Heart left ventricle (tissue), 16 donors: ENCODE measurements around the gene ZCCHC7. TPM values are rescaled to one million over a fixed set of nuclear protein-coding genes. Genes with fewer than 3 reads are reported as not detected.

Source experiments
- ATAC-seq, 4 donors: fragments of 200-7000 bp; cut with Tn5 transposase; one replicate each; pipeline ENCODE4 v1.9.1; 2020 to 2022; ENCODE audit warnings: moderate library complexity in 4 of 4, mild to moderate bottlenecking in 3 of 4, moderate number of reproducible peaks in 1 of 4
- DNase-seq, 5 donors: peaks; one replicate each; pipeline ENCODE4 v3.0.0-alpha.2; 2020
- H3K27ac ChIP-seq, 12 donors: fragments of 200-600 bp; sonication (generic) in 4 of 12; one replicate each; pipeline versions ENCODE4 v1.5.0 to v1.8.0; 2016 to 2022; ENCODE audit warnings: mild to moderate bottlenecking in 2 of 12
- H3K27me3 ChIP-seq, 9 donors: fragments of 200-600 bp; sonication (generic) in 2 of 9; one replicate each; pipeline versions ENCODE4 v1.5.1 to v1.8.0; 2016 to 2022; ENCODE audit warnings: mild to moderate bottlenecking in 3 of 9
- H3K36me3 ChIP-seq, 9 donors: fragments of 200-600 bp; sonication (generic) in 2 of 9; one replicate each; pipeline versions ENCODE4 v1.5.0 to v1.8.0; 2018 to 2022; ENCODE audit warnings: mild to moderate bottlenecking in 2 of 9
- H3K4me1 ChIP-seq, 12 donors: fragments of 200-600 bp; sonication (generic) in 4 of 12; one replicate each; pipeline versions ENCODE4 v1.5.0 to v1.8.0; 2016 to 2022; ENCODE audit warnings: mild to moderate bottlenecking in 3 of 12
- H3K4me3 ChIP-seq, 12 donors: fragments of 200-600 bp; sonication (generic) in 4 of 12; one replicate each; pipeline versions ENCODE4 v1.5.0 to v1.8.0; 2017 to 2022; ENCODE audit warnings: mild to moderate bottlenecking in 9 of 12, moderate library complexity in 4 of 12
- H3K9me3 ChIP-seq, 12 donors: fragments of 200-600 bp; sonication (generic) in 4 of 12; one replicate each; pipeline versions ENCODE4 v1.5.0 to v1.8.0; 2016 to 2022; ENCODE audit warnings: mild to moderate bottlenecking in 1 of 12
- CTCF ChIP-seq, 12 donors: fragments of 200-600 bp; sonication (generic) in 4 of 12; IDR thresholded peaks; one replicate each; pipeline versions ENCODE4 v1.5.0 to v1.8.0; 2018 to 2022; ENCODE audit warnings: antibody characterized with exemption in 12 of 12, mild to moderate bottlenecking in 5 of 12
- POLR2A ChIP-seq, 2 donors: fragments of 450-650 bp; IDR thresholded peaks; one replicate each; pipeline ENCODE4 v1.6.1; 2017; ENCODE audit warnings: antibody characterized with exemption in 2 of 2, mild to moderate bottlenecking in 2 of 2, moderate library complexity in 2 of 2
- WGBS, 4 donors: extraction: QIAGEN DNeasy Blood & Tissue Kit in 2 of 4; methylation state at CpG; one replicate each; pipeline versions ENCODE4 v1.1.5 to v1.1.7; 2013 to 2018; 5-methylcytosine and 5-hydroxymethylcytosine counted together
- intact Hi-C, 10 donors: fragments of 100-400 bp; cut with DNase I; formaldehyde crosslinking; loops; one replicate each; pipeline versions ENCODE4 v1.11.1 to v1.14.2; 2022
- polyA plus RNA-seq, 2 donors: library from polyadenylated mRNA; stranded (reverse); fragments of 200-250 nt; gene quantifications; one replicate each; pipeline ENCODE4 v1.2.3, GENCODE V29; 2013
- total RNA-seq, 9 donors: library from RNA; depleted of rRNA in 2 of 9; stranded (reverse); fragments of >200 nt in 2 of 9; fragmentation: NEBNext Ultra II Directional in 3 of 9; extraction: Animal tissue kit (Norgen Biotek cat#: 25700) in 3 of 9; gene quantifications; one replicate each; pipeline versions ENCODE4 v1.1.0 to v1.2.4, GENCODE V29; 2016 to 2023
- donor health status: ischemic (EF 13 %, LVEDD 7.1; RV severe dilation, severe dysfunction).
- donor health status: healthy with polysubstance abuse.
- donor health status: DM: no; HTN: yes; CAD: no.
- donor health status: DM: no; HTN: no; CAD: no.
- donor health status: ischemic (EF 25% LVEDD 6.9; RV normal size, moderate dysfunction).
- donor health status: ischemic (EF 25% LVEDD 5.7; RV mildly dilated, moderate dysfunction).
- donor health status: healthy.
- donor health status: DM: yes; HTN: yes; CAD: no.
- donor health status: ischemic (EF 35%, LVEDD 5.7; RV mildly dilated, moderate dysfunction).
- donor health status: nonischemic (EF 11% LVEDD 7.7; RV severe dilation, severe dysfunction).
- donor health status: DM: yes; HTN: yes; CAD: no.
- donor health status: PGD.
- donor health status: ischemic (EF 29% LVEDD 5.4; RV normal size, mild dysfunction).
- donor health status: nonischemic (EF 23%, LVEDD 6.1; RV moderate dilation, normal function).

Gene ZCCHC7
- total and polyA plus RNA-seq, 11 donors, result 3.5 to 14.8 (median 8.4) TPM

- Histone ChIP-seq H3K9me3 (no peaks in the 10 kb centered on the region), H3K27ac (no peak overlapping the region), H3K4me3 (no peak overlapping the region), H3K36me3 (no peaks in the 10 kb centered on the region), H3K4me1 (no peaks in the 10 kb centered on the region), H3K27me3 (no peaks in the 10 kb centered on the region)
- TF ChIP-seq POLR2A (IDR thresholded peaks at IDR 0.05), result no peak
- no peak for TF ChIP-seq CTCF (IDR thresholded peaks at IDR 0.05)
- DNase-seq, result no peak
- WGBS, 4 donors, result 36 to 77% (median 61%) methylated on average over 5 of the region's 5 CpGs
- intact Hi-C loops, result no loop called here
- ATAC-seq, result no peak
Measured at GRCh38 chr9:37382982-37383357, 262.6 kb downstream of the ZCCHC7 start.

- ATAC-seq (no peak), DNase-seq (no peak)
- H3K4me1 ChIP-seq, result no peaks in the 10 kb centered on the region
- no peaks in the 10 kb centered on the region for H3K36me3 ChIP-seq
- 77 to 86% (median 82%) methylated on average over 6 of the region's 6 CpGs for WGBS, 4 donors
- no peak overlapping the region for H3K27ac ChIP-seq
- H3K27me3 ChIP-seq, result no peaks in the 10 kb centered on the region
- H3K4me3 ChIP-seq, result no peak overlapping the region
- intact Hi-C loops, result no loop called here
- no peaks in the 10 kb centered on the region for H3K9me3 ChIP-seq
- TF ChIP-seq POLR2A (IDR thresholded peaks at IDR 0.05) (no peak), CTCF (IDR thresholded peaks at IDR 0.05) (no peak)
Measured at GRCh38 chr9:37383393-37383792, 263.0 kb downstream of the ZCCHC7 start.

DNA sequence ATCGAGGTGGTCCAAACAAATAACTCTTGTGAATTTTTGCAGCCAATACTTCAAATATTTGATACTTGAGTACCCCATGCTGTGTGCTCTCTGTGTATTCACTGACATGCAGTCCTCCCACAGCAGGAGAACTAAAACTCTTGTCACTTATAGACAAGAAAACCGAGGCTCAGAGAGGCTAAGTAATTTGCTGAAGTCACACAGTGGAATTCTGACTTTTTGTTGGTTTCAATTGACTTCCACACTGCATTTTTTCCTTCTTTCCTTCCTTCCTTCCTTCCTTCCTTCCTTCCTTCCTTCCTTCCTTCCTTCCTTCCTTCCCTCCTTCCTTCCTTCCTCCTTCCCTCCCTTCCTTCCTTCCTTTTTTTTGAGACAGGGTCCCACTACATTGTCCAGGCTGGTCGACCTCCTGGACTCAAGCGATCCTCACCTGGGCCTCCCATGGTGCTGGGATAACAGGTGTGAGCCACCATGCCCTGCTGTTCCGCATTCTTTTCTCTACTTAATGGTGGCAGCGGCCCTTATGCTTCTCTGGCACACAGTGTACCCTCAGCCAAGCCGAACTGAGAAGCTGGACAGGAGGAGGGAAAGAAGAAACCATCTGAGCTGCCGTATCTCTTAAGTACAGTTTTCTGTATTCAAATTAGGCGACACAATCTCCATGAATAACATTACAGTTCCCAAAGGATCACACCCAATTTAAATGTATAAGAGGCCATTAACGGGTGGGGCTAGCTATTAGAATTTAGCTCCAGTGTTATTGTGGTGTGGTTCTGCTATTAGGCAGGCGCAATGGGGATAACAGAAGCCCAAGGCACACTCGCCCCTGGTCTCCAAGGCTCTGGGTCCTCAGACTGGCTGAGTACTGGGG, 263.7 kb downstream of the ZCCHC7 start:
- Histone ChIP-seq H3K36me3 (no peaks in the 10 kb centered on the region), H3K27ac (no peak overlapping the region), H3K9me3 (no peaks in the 10 kb centered on the region), H3K4me3 (no peak overlapping the region), H3K4me1 (no peaks in the 10 kb centered on the region), H3K27me3 (no peaks in the 10 kb centered on the region)
- ATAC-seq (no peak), DNase-seq (no peak)
- TF ChIP-seq CTCF (IDR thresholded peaks at IDR 0.05) (no peak), POLR2A (IDR thresholded peaks at IDR 0.05) (no peak)
- intact Hi-C loops, result no loop called here
- 84 to 91% (median 87%) methylated on average over 12 of the region's 12 CpGs for WGBS, 4 donors

- no peak overlapping the region for H3K4me3 ChIP-seq
- ATAC-seq (no peak), DNase-seq (no peak)
- TF ChIP-seq CTCF (IDR thresholded peaks at IDR 0.05) (no peak), POLR2A (IDR thresholded peaks at IDR 0.05) (no peak)
- WGBS, 4 donors, result 73 to 92% (median 82%) methylated on average over 6 of the region's 6 CpGs
- intact Hi-C loops, result no loop called here
- no peaks in the 10 kb centered on the region for H3K4me1 ChIP-seq
- H3K36me3 ChIP-seq, result no peaks in the 10 kb centered on the region
- no peaks in the 10 kb centered on the region for H3K9me3 ChIP-seq
- H3K27me3 ChIP-seq, result no peaks in the 10 kb centered on the region
- no peak overlapping the region for H3K27ac ChIP-seq
Measured at GRCh38 chr9:37385286-37385685, 264.9 kb downstream of the ZCCHC7 start.
